Ramos (cell line): Measurements from ENCODE around the gene LEPROT.

Experiments
- in situ Hi-C: fragments of 300-500 bp; cut with MboI; formaldehyde crosslinking; loops from one replicate; pipeline ENCODE4 v1.14.3; 2022; ENCODE audit warnings: low sequenced_read_pairs; ENCODE audit not compliant: unreplicated experiment

The LEPROT gene

DNA sequence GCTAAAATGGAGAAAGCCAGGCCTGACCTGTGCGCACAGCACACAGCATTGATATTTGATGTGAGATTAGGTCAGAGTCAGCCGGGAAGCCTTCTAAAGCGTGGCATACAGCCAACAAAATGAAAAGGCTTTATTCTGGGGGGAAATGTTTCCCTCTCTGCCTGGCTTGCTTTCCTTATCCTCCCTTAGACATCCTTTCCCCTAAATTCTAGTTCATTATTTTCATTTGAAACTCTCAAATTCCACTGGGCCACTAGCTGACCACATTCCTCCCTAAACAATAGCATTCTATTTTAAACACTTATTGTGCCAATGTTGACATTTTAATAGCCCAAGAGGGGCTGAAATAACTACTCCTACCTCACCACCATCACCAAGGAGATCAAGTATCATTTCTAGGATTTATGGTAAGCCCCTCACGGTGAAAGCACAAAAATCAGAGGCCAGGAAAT is 49.4 kb downstream of the LEPROT start:
- in situ Hi-C loops: loop anchor here (10.0 kb wide), 1 partner anchor 235 kb away; no protein-coding TSS in a partner anchor

- in situ Hi-C loops: no loop called here
These were observed 50.3 kb downstream of the LEPROT start for GRCh38 chr1:65470766-65471165.

DNA sequence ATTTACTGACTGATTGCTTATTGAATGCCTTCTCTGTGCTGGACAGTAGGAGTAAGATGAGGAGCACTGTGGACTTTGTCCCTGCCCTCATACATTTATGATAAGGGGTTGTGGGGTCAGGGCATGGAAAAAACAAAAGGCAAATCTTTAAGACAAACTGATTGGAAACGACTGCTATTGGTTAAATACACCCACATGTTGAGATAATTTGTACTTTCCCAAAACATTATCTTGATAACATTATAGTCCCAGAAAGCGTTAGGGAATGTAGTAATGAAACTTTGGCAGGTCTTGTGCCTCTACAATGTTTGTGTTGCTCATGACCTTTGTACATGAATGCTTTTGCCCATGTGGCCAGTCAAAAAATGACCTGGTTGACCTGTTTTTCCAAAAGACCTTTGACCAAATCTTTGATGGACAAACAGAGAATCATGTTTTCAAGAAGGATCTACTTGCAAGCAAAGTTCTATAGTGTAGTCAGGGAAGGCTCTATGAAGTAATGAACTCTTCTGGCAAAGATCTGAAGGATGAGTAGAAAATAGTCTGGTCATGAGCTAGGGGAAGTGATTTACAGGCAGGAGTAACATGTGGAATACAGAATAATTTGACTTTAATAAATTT is 50.9 kb downstream of the LEPROT start:
- in situ Hi-C loops: no loop called here

- in situ Hi-C loops: no loop called here
These were observed 51.4 kb downstream of the LEPROT start for GRCh38 chr1:65471861-65472332.

- in situ Hi-C loops: no loop called here
These were observed 55.9 kb downstream of the LEPROT start for GRCh38 chr1:65476327-65476726.

GRCh38 chr1:65477414-65478378 is 57.2 kb downstream of the LEPROT start:
- in situ Hi-C loops: no loop called here

DNA sequence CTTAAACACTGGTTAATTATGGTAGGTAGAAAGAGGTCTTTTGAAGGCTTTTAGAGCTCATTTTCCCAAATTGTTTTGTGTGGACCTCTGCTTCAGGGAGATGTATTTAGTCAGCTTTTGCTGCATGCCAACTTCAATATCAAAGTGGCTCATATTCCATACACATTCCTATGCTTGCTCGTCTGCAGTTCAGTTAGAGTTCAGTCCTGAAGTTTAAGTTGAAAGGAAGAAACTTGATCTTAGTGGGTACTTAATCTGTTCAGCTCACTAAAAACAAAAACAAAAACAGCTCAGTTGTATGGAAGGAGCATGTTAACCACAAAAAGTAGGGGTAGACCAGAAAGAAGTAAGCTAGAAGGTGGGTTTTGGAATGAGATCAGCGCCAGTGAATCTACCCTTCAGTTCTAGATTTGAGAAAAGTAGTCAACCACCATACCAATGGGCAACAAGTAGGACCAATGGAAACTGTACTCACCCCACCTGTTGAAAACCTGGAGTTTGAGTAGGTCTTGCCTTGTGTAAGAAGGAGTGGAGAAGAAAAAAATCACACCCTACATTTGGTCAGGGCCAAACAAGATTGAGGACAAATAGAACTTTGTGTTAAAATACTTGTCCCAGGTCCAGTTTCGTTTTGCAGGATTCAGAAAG is 58.0 kb downstream of the LEPROT start:
- in situ Hi-C loops: no loop called here

DNA sequence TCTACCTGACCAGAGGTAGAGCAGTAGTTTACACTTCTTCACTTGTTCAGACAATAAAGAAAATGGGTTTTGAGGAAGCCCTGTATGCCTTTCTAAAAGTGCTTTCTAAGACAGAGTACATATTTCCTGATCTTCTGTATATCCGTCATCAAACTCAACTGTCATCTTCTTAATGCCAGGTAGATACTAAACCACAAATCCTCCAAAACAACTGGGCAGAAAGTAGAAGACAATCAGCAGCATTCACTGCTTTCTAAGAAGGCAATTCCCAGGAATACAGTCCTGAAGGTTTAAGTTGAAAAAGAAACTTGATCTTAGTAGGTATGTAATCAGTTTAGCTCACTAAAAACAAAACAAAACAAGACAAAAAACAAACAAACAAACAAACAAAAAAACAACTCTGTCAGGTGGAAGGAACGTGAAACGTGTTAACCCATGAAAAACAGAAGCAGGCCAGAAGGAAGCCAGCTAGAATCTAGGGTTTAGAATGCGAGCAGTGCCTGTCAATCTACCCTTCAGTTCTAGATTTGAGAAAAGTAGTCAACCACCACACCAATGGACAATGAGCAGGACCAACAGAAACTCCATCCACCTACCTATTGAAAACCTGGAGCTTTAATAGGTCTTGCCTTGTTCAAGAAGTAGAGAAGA is 59.2 kb downstream of the LEPROT start:
- in situ Hi-C loops: no loop called here

DNA sequence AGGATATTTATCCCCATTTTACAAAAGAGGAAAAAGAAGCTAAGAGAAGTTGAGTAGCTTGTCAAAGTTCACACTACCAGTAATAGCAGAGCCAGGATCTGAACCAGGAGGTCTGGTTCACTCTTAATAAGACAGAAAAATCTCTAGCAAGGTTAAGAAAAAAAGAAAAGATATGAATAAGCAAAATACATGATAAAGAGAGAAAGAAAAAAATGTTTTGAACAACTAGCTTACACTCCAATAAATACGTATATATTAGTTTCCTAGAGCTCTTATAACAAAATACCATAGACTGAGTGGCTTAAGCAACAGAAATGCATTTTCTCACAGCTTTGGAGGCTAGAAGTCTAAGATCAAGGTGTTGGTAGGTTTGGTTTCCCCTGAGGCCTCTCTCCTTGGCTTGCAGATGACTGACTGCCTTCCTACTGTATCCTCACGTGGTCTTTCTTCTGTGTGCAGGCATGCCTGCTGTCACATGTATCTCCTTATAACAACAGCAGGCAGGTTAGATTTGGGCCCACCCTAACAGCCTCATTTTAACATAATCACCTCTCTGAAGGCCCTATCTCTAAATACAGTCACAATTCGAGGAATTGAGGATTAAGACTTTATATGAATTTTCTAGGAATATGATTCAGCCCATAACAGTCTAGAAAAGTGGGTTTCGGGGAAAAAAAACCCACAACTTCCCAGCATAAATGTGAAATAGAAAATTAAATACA is 60.4 kb downstream of the LEPROT start:
- in situ Hi-C loops: no loop called here

DNA sequence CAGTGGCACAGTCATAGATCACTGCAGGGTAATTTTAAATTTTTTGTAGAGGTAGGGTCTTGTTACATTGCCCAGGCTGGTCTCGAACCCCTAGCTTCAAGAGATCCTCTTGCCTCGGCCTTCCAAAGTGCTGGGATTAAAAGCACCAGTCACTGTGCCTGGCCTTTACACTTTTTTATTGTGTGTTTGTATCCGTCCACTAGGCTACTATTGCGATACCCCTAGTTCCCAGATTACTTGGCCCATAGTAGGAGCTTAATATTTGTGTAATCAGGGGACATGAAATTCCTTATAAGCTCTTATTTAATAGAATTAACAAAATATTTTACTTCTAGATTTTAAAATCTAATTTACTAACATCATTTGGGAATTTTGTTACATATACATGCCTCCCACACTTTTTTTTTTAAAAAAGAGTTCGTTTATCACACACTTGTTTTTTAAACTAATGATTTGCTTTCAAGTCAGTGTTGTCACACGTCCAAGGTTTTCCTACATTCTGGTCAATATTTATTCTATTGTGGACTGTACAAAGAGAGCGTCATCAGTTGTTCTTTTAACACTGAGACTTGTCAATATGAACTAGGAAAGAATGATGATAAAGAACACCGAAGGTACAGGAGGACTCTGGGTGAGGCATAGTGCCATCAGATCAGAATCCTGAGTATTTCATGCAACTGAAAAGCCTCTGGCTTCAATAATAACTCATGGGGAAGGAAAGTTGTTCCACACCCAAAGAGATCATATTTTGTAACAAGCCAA is 63.7 kb downstream of the LEPROT start:
- in situ Hi-C loops: no loop called here
